Endothelial cell of hepatic sinusoid (primary cell): Measurements from ENCODE around the gene SLC37A4.
"Not testable (repeated sequence)": the region's sequence is repeated elsewhere in the genome, so short reads cannot be mapped to it uniquely, and the experiment has no call there.

Experiments used
- in situ Hi-C: cut with HindIII; loops from 2 replicates; pipeline ENCODE4 v1.10.0; 2017; ENCODE audit warnings: low sequenced_read_pairs

SLC37A4 gene

GRCh38 chr11:119018074-119018938, 12.4 kb downstream of the SLC37A4 start, which contains the start of the genes RPS25 and TRAPPC4:
RPS25 (minus strand) TSS chr11:119018343; CDS start chr11:119018284, 59 bp downstream.
TRAPPC4 (plus strand) TSS chr11:119018766; CDS start chr11:119018796, 30 bp downstream.
- in situ Hi-C loops: loop anchor here (5.0 kb wide), 1 partner anchor 84 kb away; the partner anchor contains the start of gene DPAGT1

GRCh38 chr11:119017377-119017776, 13.3 kb downstream of the SLC37A4 start:
- in situ Hi-C loops: loop anchor here (5.0 kb wide), 1 partner anchor 85 kb away; the partner anchor contains the start of gene DPAGT1

DNA sequence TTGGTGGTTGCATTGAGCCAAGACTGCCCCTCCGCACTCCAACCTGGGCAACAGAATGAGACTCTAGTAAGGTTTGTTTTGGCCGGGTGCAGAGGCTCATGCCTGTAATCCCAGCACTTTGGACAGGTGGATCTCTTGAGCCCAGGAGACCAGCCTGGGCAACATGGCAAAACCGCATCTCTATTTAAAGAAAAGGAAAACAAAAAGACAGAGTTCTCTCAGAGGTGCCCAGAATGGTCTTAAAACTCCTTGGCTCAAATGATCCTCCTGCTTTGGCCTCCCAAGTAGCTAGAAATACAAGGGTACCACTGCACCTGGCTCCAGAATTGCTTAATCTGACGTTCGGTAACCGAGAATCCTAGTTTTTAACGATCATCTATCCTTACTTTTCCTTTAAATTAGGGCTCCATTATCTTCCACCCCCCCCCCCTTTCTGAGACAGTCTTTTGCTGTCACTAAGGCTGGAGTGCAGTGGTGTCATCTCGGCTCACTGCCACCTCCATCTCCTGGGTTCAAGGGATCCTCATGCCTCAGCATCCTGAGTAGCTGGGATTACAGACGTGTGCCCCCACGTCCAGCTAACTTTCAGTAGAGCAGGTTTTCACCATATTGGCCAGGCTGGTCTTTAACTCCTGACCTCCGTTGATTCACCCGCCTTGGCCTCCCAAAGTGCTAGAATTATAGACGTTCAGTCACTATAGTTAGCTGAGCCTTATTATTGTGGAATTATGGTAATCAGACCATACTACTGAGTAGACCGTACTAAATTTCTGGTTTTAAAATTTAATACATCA, 14.3 kb downstream of the SLC37A4 start:
- in situ Hi-C loops: loop anchor here (5.0 kb wide), 1 partner anchor 86 kb away; the partner anchor contains the start of gene DPAGT1

DNA sequence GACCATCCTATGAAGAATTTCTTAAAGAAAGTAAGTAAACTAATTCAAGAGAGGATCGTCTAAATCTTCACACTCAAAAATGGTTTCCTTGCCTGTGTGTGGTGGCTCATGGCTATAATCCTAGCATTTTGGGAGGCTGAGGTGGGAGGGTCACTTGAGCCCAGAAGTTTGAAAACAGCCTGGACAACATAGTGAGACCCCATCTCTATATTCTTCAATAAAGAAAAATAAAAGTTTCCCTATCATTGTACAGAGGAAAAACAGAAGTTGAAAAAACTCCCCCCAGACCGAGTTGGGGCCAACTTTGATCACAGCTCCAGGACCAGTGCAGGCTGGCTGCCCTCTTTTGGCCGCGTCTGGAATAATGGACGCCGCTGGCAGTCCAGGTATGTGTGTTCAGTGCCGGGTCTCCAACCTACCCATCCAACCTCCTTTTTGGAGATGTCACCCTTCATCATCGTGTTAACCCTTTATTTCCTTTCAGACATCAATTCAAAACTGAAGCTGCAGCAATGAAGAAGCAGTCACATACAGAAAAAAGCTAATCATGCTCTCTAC, 15.5 kb downstream of the SLC37A4 start:
- in situ Hi-C loops: loop anchor here (5.0 kb wide), 1 partner anchor 87 kb away; the partner anchor contains the start of gene DPAGT1

DNA sequence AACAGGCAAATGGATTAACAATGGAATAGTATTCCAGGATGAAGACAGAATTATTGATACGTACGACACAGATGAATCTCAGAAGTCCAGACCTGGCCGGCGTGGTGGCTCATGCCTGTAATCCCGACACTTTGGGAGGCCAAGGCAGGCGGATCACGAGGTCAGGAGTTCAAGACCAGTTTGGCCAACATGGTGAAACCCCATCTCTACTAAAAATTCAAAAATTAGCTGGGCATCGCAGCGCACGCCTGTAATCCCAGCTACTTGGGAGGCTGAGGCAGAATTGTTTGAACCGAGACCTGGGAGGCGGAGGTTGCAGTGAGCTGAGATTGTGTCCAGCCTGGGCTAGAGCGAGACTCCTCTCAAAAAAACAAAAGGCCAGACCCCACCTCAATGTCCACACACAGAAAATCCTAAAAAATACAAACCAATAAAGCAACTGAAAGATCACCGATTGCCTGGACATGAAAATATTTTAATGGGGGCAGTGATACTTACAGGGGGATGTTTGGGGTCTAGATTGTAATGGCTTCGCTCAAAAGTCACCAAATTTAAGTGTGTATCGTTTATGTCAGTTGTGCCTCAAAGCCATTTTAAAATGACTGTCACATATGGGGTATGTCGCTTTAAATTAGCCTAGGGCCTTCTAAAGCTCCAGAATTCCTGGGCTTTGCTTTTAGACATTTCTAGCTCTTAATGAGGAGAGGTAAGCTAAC, 16.3 kb downstream of the SLC37A4 start:
- in situ Hi-C loops: no loop called here

GRCh38 chr11:119012629-119013170, 18.0 kb downstream of the SLC37A4 start:
- in situ Hi-C loops: no loop called here

DNA sequence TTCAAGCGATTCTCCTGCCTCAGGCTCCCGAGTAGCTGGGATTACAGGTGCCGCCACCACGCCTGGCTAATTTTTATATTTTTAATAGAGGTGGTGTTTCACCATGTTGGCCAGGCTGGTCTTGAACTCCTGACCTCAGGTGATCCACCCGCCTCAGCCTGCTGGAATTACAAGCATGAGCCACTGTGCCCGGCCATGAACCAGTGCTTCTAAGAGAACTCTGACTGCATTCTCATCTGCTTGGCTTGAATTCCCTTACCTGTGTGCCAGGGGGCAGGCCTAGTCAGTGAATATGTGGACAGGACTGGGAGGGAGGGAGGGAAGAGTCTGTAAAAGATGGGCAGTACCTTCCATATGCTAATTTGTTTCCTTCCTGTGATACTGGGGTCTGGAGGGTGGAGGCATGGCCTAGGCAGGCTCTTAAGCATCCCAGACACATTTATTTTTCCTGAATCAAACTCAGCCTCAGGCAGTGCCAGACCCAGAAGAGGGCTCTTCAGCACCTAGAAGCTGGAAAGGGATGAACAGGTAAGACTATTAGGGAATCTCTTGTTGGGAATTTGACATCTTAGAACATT, 19.1 kb downstream of the SLC37A4 start:
- in situ Hi-C loops: no loop called here

DNA sequence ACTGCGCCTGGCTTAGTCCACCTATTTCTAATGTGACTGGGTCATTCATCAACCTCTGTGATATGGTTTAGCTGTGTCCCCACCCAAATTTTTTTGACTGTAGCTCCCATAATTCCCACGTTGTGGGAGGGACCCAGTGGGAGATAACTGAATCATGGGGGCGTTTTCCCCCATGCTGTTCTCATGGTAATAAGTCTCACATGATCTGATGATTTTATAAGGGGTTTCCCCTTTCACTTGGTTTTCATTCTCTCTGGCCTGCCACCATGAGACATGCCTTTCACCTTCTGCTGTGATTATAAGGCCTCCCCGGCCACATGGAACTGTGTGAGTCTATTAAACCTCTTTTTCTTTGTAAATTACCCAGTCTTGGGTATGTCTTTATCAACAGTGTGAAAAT, 24.0 kb downstream of the SLC37A4 start:
- in situ Hi-C loops: no loop called here

GRCh38 chr11:119000906-119001305, 29.8 kb downstream of the SLC37A4 start:
- in situ Hi-C loops: no loop called here

DNA sequence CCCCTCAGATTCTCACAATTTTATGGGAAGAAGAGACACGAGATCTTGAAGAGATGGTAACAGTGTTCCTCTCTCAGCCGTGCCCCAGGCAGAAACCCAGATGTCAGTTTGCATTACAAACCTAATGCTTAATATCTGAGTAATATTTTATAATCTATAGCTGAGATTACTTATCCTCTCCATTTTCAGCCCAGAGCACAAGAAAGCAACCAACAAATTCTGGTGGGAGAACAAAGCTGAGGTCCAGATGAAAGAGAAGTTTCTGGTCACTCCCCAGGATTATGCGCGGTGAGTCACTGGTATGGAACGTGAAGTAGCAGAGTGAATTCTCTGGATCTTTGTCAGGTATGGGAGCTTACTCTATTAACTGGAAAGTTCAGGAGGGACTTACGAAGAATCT, 31.9 kb downstream of the SLC37A4 start:
- in situ Hi-C loops: no loop called here

DNA sequence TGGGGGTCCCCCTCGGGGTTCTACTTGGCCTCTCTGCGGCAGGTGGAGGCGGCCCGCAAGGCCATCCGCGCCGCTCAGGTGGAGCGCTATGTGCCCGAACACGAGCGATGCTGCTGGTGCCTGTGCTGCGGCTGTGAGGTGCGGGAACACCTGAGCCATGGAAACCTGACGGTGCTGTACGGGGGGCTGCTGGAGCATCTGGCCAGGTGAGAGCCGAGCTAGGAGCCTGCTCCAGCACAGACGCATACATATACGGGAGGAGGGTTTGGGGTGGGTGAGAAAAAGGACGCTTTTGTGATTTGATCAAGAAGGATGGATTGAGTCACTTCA, 32.3 kb downstream of the SLC37A4 start:
- in situ Hi-C loops: no loop called here

DNA sequence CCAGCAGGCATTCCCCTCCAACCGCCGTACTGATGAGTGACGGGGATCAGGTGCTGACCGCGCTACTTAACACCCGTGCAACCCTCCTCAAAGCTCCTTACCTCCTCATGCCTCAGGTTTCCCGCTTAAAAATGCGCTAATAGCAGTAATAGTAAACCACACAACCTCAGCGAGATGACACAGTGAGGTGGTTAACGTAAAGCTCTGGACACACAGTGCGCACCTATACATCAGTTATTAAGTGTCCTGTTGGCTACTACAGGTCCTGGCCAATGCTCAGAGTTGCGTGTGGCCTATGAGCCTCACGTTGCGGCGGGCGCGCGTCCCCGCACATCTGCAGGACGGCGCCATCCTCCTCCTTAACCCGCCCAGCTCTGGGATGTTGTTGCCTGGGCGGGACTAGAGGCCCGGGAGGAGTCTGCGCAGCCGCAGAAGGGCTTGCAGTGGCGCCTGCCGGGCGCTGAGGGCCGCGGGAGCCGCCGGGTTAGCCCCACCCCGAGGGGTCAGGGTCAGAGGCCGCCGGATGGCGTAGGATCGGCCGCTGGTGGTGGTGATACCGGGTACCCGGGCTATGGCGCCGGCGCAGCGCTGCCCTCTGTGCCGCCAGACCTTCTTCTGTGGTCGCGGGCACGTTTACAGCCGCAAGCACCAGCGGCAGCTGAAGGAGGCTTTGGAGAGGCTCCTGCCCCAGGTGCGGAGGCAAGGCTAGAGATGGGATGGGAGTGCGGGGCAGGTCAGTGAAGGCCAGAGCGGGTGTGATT, 32.9 kb downstream of the SLC37A4 start, which contains the start of gene CENATAC:
Gene CENATAC, plus strand, starts transcription at position 512 of the 761 bp plus-strand sequence. Its CDS starts 60 bp downstream, at position 572.
- in situ Hi-C loops: no loop called here

GRCh38 chr11:118996926-118997626, 33.6 kb downstream of the SLC37A4 start:
- in situ Hi-C loops: no loop called here

DNA sequence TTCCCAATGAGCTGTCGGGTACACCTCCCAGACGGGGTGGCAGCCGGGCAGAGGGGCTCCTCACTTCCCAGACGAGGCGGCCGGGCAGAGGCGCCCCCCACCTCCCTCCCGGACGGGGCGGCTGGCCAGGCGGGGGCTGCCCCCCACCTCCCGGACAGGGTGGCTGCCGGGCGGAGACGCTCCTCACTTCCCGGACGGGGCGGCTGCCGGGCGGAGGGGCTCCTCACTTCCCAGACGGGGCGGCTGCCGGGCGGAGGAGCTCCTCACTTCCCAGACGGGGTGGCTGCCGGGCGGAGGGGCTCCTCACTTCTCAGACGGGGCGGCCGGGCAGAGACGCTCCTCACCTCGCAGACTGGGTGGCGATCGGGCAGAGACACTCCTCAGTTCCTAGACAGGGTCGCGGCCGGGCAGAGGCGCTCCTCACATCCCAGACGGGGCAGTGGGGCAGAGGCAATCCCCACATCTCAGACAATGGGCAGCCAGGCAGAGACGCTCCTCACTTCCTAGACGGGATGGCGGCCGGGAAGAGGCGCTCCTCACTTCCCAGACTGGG, 39.1 kb downstream of the SLC37A4 start:
- in situ Hi-C loops: not testable (repeated sequence)

DNA sequence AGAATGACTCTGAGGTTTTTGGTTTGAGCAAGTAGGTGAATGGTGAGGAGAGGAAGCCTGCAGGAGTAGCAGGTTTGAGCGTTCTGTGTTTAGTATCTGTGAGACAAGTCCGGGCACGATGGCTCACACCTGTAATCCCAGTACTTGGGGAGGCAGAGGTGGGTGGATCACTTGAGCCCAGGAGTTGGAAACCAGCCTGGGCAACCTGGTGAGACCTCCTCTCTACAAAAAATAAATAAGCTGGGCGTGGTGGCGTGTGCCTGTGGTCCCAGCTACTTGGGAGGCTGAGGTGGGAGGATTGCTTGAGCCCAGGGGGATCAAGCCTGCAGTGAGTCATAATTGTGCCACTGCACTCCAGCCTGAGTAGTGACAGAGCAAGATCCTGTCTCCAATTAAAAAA, 42.4 kb downstream of the SLC37A4 start:
- in situ Hi-C loops: no loop called here

DNA sequence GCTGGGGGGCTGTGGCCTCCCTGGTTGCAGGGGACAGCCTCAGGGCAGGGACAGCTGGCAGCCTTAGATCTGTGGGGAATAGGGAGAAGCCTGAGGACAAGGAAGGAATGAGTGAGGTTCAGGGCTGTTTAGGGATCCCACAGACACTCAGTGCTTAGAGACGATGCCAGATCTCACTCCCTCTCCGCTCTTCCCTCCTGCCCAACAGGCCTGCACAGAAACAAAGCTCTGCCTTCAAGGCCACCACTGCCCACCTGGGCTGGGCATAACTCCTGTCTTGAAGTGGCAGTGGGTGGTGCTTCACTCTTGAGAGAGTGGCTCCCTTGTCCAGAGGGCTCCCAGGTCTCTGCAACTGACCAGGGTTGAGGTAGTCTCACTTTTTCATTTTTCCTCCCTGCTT, 45.9 kb downstream of the SLC37A4 start:
- in situ Hi-C loops: no loop called here

GRCh38 chr11:118984337-118984736, 46.3 kb downstream of the SLC37A4 start:
- in situ Hi-C loops: not testable (repeated sequence)

DNA sequence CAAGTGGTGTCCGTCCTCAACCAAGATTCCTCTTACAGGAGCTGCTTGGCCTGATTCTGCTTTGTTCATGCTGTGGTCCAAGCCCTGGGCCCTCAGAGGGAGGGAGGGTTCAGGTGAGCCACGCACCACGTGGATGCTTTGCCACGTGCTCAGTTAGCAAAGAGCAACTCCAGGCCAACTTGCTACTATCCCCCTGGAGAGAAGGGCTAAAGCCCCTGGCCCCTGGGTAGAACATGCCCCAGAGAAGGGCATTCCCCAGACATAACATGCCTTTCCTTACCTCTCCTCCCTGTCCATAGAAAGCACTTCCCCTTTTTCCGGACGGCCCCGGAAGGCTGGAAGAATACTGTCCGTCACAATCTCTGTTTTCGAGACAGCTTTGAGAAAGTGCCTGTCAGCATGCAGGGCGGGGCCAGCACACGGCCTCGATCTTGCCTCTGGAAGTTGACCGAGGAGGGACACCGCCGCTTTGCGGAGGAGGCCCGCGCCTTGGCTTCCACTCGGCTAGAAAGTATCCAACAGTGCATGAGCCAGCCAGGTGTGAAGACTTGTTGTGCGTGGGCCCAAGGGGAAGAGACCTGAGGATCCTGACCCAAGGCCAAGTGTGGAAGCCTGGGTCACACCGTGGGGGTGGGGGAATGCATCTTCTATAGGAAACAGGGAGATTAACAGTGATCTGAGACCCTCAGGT, 50.3 kb downstream of the SLC37A4 start:
- in situ Hi-C loops: no loop called here
